HG03378 (cell line): ENCODE data around the gene B4GALT1.
A peak's percentile ranks its signal among the peaks of the same experiment; 100 is the strongest.
"Not testable (repeated sequence)": the region's sequence is repeated elsewhere in the genome, so short reads cannot be mapped to it uniquely, and the experiment has no call there.

Experiments used
- ATAC-seq: cut with Tn5 transposase; IDR thresholded peaks from one replicate; pipeline ENCODE4 v1.9.1; 2021; ENCODE audit warnings: mild to moderate bottlenecking, moderate library complexity; ENCODE audit not compliant: unreplicated experiment

Gene B4GALT1

DNA sequence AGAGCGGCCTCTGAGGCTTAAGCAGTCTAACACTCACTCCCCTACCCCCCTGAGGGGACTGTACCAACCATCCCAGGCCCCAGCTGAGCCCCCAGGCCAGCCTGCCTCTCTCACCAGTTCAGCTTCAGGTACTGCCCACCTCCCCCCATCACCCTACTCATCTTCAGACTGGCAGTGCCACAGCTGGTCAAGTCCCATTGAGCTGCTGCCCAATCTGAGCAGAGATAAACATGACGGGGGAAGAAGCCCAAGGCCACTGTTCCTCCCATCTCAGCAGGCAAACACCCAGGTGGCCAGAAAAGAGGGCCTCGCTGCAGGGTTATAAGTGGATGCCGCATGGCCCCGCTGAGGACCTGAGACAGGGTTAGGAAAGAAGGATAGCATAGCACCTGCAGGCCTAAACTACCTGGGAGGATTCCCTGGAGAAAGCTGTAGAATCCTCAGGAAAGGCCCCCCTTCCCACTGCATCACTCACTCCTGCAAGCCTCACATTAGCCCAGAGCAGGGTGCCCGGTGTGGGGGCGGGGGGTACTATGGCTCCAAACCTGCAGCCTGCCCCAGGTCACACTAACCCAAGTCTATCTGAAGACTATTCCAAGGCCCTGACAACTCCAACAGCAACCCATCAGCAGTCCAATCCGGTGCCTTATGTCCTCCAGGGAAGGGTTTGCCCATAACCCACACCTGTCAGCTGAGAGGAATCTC lies 3.6 kb downstream of the B4GALT1 start:
- no peak for ATAC-seq

GRCh38 chr9:33162721-33163311 lies 4.3 kb downstream of the B4GALT1 start:
- ATAC-seq = no peak

DNA sequence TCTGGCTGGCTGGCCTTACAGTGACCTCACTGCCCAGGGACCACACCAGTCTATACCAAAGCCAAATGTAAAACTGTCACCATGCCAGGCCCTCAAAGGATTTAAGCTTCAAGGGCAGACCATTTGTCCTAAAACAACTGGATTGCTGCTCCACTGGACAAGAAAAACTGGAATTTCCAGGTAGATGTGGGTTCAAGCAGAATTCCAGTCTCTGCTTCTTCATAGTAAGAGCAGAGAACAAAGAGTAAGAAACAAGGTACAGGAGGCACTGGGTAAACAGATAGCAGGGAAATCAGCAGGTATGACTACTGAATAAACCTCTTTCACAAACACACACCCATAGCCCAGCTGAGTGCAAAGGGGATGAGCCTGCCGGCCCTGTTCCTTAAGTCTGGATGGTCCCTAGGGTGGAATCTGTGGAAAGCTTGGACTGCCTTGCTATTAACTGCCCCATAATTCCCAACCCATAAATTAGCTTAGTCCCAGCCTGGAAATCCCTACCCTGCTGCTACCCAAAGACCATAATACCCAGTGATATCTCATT lies 5.5 kb downstream of the B4GALT1 start:
- no peak for ATAC-seq

GRCh38 chr9:33161011-33161588 lies 6.0 kb downstream of the B4GALT1 start:
- peak; percentile 24 for ATAC-seq

DNA sequence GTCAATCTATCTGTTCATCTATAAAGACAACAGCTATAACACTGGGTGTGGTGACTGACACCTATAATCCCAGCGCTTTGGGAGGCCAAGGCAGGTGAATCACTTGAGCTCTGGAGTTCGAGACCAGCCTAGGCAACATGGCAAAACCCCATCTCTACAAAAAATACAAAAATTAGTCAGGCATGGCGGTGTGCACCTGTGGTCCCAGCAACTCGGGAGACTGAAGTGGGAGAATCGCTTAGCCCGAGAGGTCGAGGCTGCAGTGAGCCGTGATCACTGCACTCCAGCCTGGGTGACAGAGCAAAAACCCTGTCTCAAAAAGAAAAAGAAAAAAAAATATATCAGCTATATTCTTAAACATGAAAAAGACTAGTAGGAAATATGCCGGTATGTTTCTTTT lies 6.7 kb downstream of the B4GALT1 start:
- ATAC-seq = not testable (repeated sequence)

- peak; percentile 36 for ATAC-seq
These were observed 7.4 kb downstream of the B4GALT1 start for GRCh38 chr9:33159777-33160127.

- peak; percentile 20 for ATAC-seq
These were observed 8.0 kb downstream of the B4GALT1 start for GRCh38 chr9:33158843-33159776.

- peak; percentile 4 for ATAC-seq
These were observed 8.9 kb downstream of the B4GALT1 start for GRCh38 chr9:33157960-33158842.

DNA sequence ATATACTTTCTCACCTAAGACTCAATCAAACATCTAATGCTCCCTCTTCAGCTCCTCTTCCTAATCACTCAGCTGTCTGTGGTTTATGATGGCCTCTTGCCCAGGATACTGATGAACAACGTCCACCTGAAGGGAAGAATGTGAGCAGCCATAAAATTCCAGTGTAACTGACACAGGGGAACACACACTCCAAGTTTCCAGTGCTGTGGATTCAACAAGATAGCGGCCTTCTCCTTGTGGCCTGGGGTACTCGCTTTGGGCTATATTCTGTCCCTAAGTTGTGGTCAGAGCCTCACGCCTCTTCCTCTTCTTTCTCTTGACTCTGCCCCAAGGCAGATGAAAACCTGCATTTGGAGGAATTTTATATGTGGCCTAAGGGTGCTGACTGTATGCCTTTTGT lies 11.7 kb downstream of the B4GALT1 start:
- no peak for ATAC-seq

DNA sequence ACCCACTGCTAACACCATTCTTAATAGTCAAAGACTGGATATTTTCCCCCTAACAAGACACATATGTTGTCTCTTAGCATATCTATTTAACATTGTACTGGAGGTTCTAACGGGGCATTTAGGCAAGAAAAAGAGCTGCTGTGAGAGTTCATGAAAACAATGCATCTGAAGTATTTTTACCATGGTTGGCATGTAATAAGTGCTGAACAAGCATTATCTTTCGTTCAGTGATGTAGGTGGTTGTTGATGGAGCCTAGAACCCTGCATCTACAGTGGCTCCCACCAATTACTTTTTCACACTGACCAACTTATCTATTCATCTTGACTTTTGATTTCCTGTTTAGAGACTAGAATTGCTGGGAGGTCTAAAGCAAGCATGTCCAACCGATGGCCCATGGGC lies 12.8 kb downstream of the B4GALT1 start:
- no peak for ATAC-seq

GRCh38 chr9:33153666-33154065 lies 13.5 kb downstream of the B4GALT1 start:
- ATAC-seq = no peak

- ATAC-seq = no peak
These were observed 14.1 kb downstream of the B4GALT1 start for GRCh38 chr9:33153001-33153400.

GRCh38 chr9:33151601-33152000 lies 15.5 kb downstream of the B4GALT1 start:
- ATAC-seq = no peak

- ATAC-seq = no peak
These were observed 16.1 kb downstream of the B4GALT1 start for GRCh38 chr9:33151007-33151557.

GRCh38 chr9:33148367-33149014 lies 18.6 kb downstream of the B4GALT1 start:
- no peak for ATAC-seq

GRCh38 chr9:33147416-33148169 lies 19.5 kb downstream of the B4GALT1 start:
- no peak for ATAC-seq

DNA sequence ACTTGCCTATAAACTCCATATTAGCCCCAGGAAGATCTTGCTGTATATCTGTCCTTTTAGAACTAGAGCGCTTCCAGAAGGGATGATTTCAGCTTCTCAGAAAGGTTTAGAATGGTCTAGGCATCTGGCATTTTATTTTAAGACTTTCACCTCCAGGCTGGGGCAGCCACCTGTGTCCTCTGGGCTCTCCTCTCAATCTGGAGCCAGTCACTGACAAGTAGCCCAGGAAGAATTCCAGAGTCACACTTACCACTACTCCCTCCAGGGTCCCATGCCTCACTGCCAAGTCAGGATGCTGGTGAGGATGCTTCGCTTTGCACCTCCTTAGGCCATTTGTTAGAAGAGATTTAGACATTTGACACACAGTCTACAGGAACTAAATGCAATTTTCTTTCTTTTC lies 20.8 kb downstream of the B4GALT1 start:
- no peak for ATAC-seq

GRCh38 chr9:33144551-33144950 lies 22.6 kb downstream of the B4GALT1 start:
- no peak for ATAC-seq

- peak; percentile 20 for ATAC-seq
These were observed 23.9 kb downstream of the B4GALT1 start for GRCh38 chr9:33143241-33143661.
